ENCODE results near the gene ZNF862.
"Not testable (repeated sequence)": the region's sequence is repeated elsewhere in the genome, so short reads cannot be mapped to it uniquely, and the experiment has no call there.

ZNF862 gene

GRCh38 chr7:149823631-149824199 is 14.5 kb upstream of the ZNF862 start:
- in situ Hi-C loops (cut with HindIII; ENCODE audit: low sequenced_read_pairs): no loop called here

GRCh38 chr7:149824301-149824741 is 13.9 kb upstream of the ZNF862 start:
- in situ Hi-C loops (cut with HindIII; ENCODE audit: low sequenced_read_pairs): no loop called here

DNA sequence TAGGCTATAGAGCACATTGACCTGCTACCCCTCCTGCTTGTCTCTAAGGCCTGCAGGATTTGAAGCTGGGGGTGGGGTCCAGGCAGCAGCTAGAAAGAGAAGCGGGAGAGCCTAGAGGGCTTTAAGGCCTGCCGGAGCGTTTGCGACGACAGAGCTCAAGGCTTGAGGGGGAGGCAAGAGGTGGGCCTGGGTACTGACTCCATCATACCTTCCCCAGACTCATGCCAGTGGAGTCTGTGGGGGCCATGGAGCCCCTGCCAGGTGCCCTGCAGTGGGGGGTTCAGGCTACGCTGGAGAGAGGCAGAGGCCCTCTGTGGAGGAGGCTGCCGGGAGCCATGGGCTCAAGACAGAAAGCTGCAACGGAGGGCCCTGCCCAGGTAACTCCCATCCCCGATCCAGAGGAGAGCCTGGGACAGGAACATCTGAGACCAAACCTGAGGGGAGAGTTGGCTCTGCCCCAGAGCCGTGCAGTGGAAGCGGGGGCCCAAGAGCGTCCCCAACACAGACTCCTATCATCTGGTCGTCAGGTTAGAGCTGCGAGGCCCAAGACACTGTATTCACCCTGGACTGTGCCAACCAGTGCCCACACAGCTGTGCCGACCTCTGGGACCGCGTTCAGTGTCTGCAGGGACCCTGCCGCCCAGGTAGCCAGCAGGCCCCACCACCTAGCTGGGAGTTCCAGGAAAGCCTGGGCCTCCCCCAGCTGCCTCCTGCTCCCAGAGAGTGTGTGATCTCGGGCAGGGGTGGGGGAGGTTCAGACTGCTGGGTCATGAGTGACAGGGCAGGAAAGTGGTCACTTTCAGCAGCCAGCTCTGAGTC is 13.2 kb upstream of the ZNF862 start:
- in situ Hi-C loops (cut with HindIII; ENCODE audit: low sequenced_read_pairs): no loop called here

DNA sequence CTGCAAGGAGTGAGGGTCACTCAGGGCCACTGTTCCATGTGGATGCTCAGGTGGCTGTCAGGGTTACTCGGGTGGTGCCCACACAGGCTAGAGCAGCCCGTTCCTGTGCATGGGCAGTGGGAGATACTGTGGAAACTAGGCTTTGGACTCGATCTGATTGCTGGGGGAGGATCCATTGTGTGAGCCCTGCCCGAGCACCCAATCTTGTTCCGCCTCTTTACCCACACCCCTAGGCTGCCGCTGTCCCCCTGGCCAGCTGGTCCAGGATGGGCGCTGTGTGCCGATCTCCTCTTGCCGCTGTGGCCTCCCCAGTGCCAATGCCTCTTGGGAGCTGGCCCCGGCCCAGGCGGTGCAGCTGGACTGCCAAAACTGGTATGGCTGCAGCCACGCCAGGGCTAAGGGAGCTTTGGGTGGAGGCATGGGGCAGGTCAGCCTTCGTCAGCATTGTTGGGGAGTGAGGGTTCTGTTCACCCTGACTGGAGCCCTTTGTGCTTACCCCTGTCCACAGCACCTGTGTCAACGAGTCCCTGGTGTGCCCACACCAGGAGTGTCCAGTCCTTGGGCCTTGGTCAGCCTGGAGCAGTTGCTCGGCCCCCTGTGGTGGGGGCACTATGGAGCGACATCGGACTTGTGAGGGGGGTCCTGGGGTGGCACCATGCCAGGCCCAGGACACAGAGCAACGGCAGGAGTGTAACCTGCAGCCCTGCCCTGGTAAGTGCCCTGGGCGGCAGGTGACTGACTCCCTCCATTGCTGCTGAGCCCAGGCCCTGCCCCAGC is 12.4 kb upstream of the ZNF862 start:
- in situ Hi-C loops (cut with HindIII; ENCODE audit: low sequenced_read_pairs): no loop called here

DNA sequence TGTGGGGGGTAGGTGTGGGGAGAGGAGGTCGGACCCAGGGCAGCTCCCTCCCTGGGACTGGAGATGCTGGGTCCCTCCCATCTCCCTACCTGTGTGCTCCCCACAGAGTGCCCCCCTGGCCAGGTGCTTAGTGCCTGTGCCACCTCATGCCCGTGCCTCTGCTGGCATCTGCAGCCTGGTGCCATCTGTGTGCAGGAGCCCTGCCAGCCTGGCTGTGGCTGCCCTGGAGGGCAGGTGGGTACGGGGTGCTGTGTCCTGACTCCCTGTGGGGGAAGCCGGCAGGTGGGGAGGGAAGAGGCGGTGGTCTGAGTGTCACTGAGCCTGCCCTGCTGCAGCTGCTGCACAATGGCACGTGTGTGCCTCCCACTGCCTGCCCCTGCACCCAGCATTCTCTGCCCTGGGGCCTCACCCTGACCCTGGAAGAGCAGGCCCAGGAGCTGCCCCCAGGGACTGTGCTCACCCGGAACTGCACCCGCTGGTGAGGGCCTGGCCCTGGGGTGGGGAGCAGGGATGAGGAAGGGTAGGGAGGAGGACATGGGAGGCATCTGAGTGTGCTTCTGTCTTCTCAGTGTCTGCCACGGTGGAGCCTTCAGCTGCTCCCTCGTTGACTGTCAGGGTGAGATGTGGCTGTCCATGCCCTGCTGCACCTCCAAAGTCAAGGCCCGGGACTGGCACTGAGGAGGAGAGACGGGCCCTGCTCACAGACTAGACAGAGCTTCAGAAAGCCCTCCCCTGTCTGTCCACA is 11.7 kb upstream of the ZNF862 start:
- in situ Hi-C loops (cut with HindIII; ENCODE audit: low sequenced_read_pairs): no loop called here

GRCh38 chr7:149827089-149827981 is 10.8 kb upstream of the ZNF862 start:
- in situ Hi-C loops (cut with HindIII; ENCODE audit: low sequenced_read_pairs): no loop called here

DNA sequence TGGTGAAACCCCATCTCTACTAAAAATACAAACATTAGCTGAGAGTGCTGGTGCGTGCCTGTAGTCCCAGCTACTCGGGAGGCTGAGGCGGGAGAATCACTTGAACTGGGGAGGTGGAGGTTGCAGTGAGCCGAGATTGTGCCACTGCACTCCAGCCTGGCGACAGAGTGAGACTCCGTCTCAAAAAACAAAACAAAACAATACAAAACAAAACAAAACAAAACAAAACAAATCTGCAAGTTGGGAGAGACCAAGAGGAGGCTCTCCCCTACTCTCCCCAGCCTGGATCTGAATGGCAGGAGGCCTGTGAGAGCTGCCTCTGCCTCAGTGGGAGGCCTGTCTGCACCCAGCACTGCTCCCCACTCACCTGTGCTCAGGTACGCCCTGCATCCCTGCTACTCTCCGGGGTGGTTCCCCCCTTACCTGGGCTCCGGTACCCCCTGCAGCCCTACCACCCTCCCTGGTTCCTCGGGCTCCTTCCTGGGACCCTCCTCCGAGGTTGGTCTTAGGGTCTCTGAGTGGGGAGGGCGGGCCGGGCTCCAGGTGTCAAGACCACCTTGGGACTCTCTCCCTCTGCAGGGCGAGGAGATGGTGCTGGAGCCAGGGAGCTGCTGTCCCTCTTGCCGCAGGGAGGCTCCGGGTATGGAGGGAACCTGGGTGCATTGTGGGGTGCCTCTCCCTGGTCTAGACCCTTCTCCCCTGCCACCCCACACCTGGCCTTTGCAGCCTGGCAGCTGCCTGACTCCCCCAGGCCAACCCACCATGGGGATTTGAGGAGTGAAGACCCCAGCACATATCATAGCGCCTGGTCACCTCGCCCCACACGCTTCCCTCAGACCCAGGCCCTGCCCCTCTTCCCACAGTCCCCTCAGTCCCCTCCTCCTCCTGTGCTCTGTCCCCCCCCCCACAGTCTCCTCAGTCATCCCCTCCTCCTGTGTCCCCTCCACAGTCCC is 9.5 kb upstream of the ZNF862 start:
- in situ Hi-C loops (cut with HindIII; ENCODE audit: low sequenced_read_pairs): no loop called here

DNA sequence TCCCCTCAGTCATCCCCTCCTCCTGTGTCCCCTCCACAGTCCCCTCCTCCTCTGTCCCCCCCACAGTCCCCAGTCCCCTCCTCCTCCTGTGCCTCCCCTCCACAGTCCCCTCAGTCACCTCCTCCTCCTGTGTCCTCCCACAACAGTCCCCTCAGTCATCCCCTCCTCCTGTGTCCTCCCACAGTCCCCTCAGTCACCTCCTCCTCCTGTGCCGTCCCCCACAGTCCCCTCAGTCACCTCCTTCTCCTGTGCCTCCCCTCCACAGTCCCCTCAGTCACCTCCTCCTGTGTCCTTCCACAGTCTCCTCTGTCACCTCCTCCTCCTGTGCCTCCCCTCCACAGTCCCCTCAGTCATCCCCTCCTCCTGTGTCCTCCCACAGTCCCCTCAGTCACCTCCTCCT is 7.6 kb upstream of the ZNF862 start:
- in situ Hi-C loops (cut with HindIII; ENCODE audit: low sequenced_read_pairs): not testable (repeated sequence)

- in situ Hi-C loops (cut with HindIII; ENCODE audit: low sequenced_read_pairs): no loop called here
These were observed 7.0 kb upstream of the ZNF862 start for GRCh38 chr7:149830997-149831740.

- in situ Hi-C loops (cut with HindIII; ENCODE audit: low sequenced_read_pairs): no loop called here
These were observed 6.4 kb upstream of the ZNF862 start for GRCh38 chr7:149831741-149832219.

GRCh38 chr7:149832332-149833041 is 5.7 kb upstream of the ZNF862 start:
- in situ Hi-C loops (cut with HindIII; ENCODE audit: low sequenced_read_pairs): no loop called here

GRCh38 chr7:149833495-149834130 is 4.6 kb upstream of the ZNF862 start:
- in situ Hi-C loops (cut with HindIII; ENCODE audit: low sequenced_read_pairs): no loop called here

GRCh38 chr7:149834601-149835000 is 3.6 kb upstream of the ZNF862 start:
- in situ Hi-C loops (cut with HindIII; ENCODE audit: low sequenced_read_pairs): no loop called here

DNA sequence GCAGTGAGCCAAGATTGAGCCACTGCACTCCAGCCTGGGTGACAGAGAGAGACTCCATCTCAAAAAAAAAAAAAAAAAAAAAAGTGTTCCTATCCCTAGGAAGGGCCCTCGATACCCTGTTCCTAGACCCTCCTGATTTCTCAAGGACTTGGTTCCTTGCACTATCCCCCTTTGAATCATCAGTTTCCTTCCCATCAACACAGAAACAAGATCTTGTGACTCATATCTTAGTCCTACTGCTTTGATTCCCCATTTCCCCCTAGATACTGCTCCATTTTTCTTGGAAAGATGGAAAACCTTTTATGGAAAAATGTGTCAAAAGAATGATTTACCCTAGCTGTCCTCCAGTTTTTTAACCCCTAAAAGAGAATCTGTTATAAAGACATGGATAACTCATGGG is 1.7 kb upstream of the ZNF862 start:
- in situ Hi-C loops (cut with HindIII; ENCODE audit: low sequenced_read_pairs): no loop called here

DNA sequence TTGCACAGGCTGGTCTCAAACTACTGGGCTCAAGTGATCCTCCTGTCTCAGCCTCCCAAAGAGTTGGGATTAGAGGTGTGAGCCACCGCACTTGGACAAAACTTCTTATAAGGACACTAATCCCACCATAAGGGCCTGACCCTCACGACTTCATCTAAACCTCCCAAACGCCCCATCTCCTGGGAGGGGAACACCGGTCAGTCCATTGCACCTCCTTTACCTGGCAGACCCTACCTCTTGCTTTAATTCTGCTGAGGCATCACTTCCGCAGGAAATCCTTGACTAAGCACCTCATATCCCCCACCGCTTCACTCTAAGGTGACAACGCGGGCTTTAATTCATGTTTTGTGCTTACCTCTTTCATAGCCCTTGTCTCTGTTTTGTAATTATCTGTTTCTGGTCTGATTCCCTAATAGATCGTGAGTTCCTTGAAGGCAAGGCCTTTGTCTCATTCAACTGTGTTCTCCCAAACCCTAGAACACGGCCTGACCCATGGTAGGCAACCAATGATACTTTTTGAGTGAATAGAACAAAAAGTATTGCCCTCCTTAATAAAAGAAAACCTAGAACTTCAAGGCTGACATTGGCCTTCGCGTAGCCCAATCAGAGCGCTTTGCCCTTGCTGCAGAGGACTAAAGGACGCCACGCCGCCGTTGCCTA is 481 bp upstream of the ZNF862 start:
- in situ Hi-C loops (cut with HindIII; ENCODE audit: low sequenced_read_pairs): no loop called here

DNA sequence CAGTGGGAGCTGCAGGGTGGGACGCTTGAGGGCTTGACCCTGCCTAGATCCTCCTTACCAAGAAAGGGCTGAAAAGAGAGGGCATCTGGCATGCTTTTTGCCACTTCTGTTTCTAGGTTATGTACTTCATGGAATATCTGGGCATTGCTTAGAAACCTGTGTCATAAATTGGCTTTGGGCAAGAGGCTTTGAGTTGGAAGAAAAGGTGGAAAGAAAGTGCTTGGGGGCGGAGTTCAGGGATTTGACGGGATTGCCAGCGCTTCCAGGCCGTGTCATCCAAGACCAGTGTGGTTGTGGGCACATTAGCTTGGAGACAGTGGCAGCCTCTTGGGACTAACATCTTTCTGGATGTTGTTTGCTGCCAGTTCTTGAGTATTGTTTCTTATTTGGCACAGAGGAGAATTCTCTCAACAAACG is 825 bp downstream of the ZNF862 start:
- in situ Hi-C loops (cut with HindIII; ENCODE audit: low sequenced_read_pairs): no loop called here

DNA sequence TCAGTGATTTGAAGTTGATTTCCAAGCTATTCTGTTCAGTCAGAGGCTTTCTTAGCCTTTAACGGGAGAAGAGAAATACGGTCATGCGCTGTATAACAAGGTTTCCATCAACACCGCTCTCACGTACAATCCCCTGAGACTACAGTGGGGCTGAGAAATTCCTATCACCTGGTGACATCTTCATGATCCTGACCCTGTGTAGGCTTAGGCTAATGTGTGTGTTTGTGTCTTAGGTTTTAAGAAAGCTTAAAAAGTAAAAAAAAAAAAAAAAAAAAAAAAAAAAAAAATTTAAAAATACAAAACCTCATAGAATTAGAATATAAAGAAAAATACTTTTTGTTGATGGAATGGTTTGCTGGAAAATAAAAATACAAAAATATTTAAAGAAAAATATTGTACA is 1.8 kb downstream of the ZNF862 start:
- in situ Hi-C loops (cut with HindIII; ENCODE audit: low sequenced_read_pairs): no loop called here
